GM12878 (cell line): Measurements from ENCODE around the gene TESK2. TPM values are rescaled to one million over a fixed set of nuclear protein-coding genes. Genes with fewer than 3 reads are reported as not detected.

Experiments
- ATAC-seq: fragments of 200-7000 bp; cut with Tn5 transposase; 3 replicates; pipeline ENCODE4 v1.9.1; 2020; ENCODE audit warnings: mild to moderate bottlenecking, moderate library complexity
- BruUV-seq: library from RNA; stranded (reverse); fragments of 400-500 nt; replicated peaks from 2 replicates; lab custom pipeline; 2021; lab: Mats Ljungman, UMichigan
- CTCF ChIA-PET: fragments of 300-600 bp; sonication (Branson Sonifier 250); formaldehyde crosslinking; extraction: SDS; loops from one replicate; lab custom pipeline; 2021; ENCODE audit warnings: inconsistent platforms; lab: Yijun Ruan, JAX
- POLR2A ChIA-PET: fragments of 350-600 bp; formaldehyde crosslinking; extraction: SDS; loops from one replicate; lab custom pipeline; 2021; ENCODE audit warnings: inconsistent platforms; lab: Charles Lee
- RAD21 ChIA-PET: fragments of 300-600 bp; sonication (Branson Sonifier 250); formaldehyde crosslinking; loops from one replicate; lab custom pipeline; 2023; ENCODE audit warnings: antibody characterized with exemption; ENCODE audit not compliant: unreplicated experiment; lab: Charles Lee
- SMC1A ChIA-PET: fragments of 300-600 bp; sonication (Branson Sonifier 250); formaldehyde crosslinking; loops from one replicate; lab custom pipeline; 2023; ENCODE audit not compliant: unreplicated experiment, uncharacterized antibody; lab: Charles Lee
- DNase-seq: peaks from one replicate; pipeline ENCODE4 v3.0.0-alpha.2; 2011; ENCODE audit warnings: low read depth, low spot score
- FAIRE-seq: peaks from 3 replicates; lab custom pipeline; 2011; peaks lifted over from hg19 to GRCh38; lab: Jason Lieb, UNC
- H2AFZ ChIP-seq: 2 replicates; pipeline ENCODE4 v1.6.0; 2011; ENCODE audit warnings: low read depth, low read length, control low read depth; ENCODE audit not compliant: control insufficient read depth
- H3K27ac ChIP-seq: 2 replicates; pipeline ENCODE4 v1.5.1; 2011; ENCODE audit warnings: control low read depth; ENCODE audit not compliant: control insufficient read depth, insufficient read depth
- H3K27me3 ChIP-seq, 2 experiments: replicated peaks in 1 of 2; 2 replicates each; pipeline versions ENCODE4 v1.6.0 to v1.6.1; 2011; ENCODE audit warnings: low read length in 1 of 2; ENCODE audit not compliant: control insufficient read depth in 2 of 2, insufficient read depth in 2 of 2
- H3K36me3 ChIP-seq, 2 experiments: 2 replicates each; pipeline ENCODE4 v1.5.1; 2011; ENCODE audit warnings: low read length in 1 of 2; ENCODE audit not compliant: control insufficient read depth in 2 of 2, insufficient read depth in 2 of 2
- H3K4me1 ChIP-seq: 2 replicates; pipeline ENCODE4 v1.6.1; 2011; ENCODE audit warnings: mild to moderate bottlenecking, low read length, moderate library complexity, mixed read lengths; ENCODE audit not compliant: control insufficient read depth, insufficient read depth
- H3K4me2 ChIP-seq: 2 replicates; pipeline ENCODE4 v1.6.0; 2011; ENCODE audit warnings: control low read depth; ENCODE audit not compliant: control insufficient read depth, insufficient read depth
- H3K4me3 ChIP-seq: fragments of 200-600 bp; sonication (generic); 2 replicates; pipeline ENCODE4 v1.5.1; 2016
- H3K79me2 ChIP-seq: 2 replicates; pipeline ENCODE4 v1.6.0; 2011; ENCODE audit warnings: low read length; ENCODE audit not compliant: control insufficient read depth, insufficient read depth
- H3K9ac ChIP-seq: 2 replicates; pipeline ENCODE4 v1.8.0; 2011; ENCODE audit warnings: low read length, control low read depth, mixed read lengths; ENCODE audit not compliant: control insufficient read depth, insufficient read depth
- H3K9me3 ChIP-seq: replicated peaks from 3 replicates; pipeline ENCODE4 v1.5.1; 2011; ENCODE audit warnings: mild to moderate bottlenecking, low read length; ENCODE audit not compliant: control insufficient read depth, insufficient read depth
- H4K20me1 ChIP-seq: 2 replicates; pipeline ENCODE4 v1.6.0; 2011; ENCODE audit not compliant: control insufficient read depth, insufficient read depth
- BCL11A ChIP-seq: IDR thresholded peaks from 2 replicates; pipeline ENCODE4 v1.6.1; 2011; ENCODE audit warnings: low read depth, low read length
- BMI1 ChIP-seq: fragments of 450-650 bp; IDR thresholded peaks from 2 replicates; pipeline ENCODE4 v1.6.1; 2016; ENCODE audit warnings: mild to moderate bottlenecking, moderate library complexity, borderline replicate concordance
- ETV6 ChIP-seq, 2 experiments: fragments of 450-650 bp in 1 of 2; IDR thresholded peaks in 1 of 2; conservative IDR thresholded peaks in 1 of 2; 2 replicates each; pipeline ENCODE4 v1.6.1; 2014; ENCODE audit warnings: antibody characterized with exemption in 1 of 2, borderline replicate concordance in 1 of 2, low read depth in 1 of 2, mild to moderate bottlenecking in 1 of 2, moderate library complexity in 1 of 2
- EZH2 ChIP-seq: IDR thresholded peaks from 2 replicates; pipeline ENCODE4 v1.6.1; 2012; ENCODE audit warnings: low read depth, mild to moderate bottlenecking, control low read depth, inconsistent platforms, low read length, borderline replicate concordance; ENCODE audit not compliant: control insufficient read depth
- FOXM1 ChIP-seq: IDR thresholded peaks from 2 replicates; pipeline ENCODE4 v1.6.1; 2012; ENCODE audit warnings: low read depth, mild to moderate bottlenecking, inconsistent platforms, low read length, moderate library complexity
- HDAC2 ChIP-seq: fragments of 200-600 bp; sonication (generic); IDR thresholded peaks from 2 replicates; pipeline ENCODE4 v1.6.1; 2017
- LARP7 ChIP-seq: fragments of 450-650 bp; IDR thresholded peaks from 2 replicates; pipeline ENCODE4 v1.6.1; 2017; ENCODE audit warnings: mild to moderate bottlenecking
- POU2F2 ChIP-seq: IDR thresholded peaks from 3 replicates; pipeline ENCODE4 v1.6.1; 2011; ENCODE audit warnings: low read depth, mild to moderate bottlenecking, low read length, borderline replicate concordance
- WGBS: methylation state at CpG from one replicate; pipeline ENCODE4 v1.1.6; 2016; ENCODE audit warnings: low lambda C conversion rate; ENCODE audit not compliant: insufficient replicate concordance, insufficient coverage; ENCODE audit errors: missing lambda C conversion rate; 5-methylcytosine and 5-hydroxymethylcytosine counted together
- in situ Hi-C: fragments of 300-500 bp; cut with MboI; formaldehyde crosslinking; loops from 9 replicates; pipeline ENCODE4 v1.14.3; 2018; ENCODE audit warnings: mixed read lengths
- intact Hi-C: fragments of 100-400 bp; cut with micrococcal nuclease; formaldehyde crosslinking; loops from one replicate; pipeline ENCODE4 v1.14.2; 2022; ENCODE audit not compliant: unreplicated experiment
- polyA plus RNA-seq, 11 experiments: library from polyadenylated mRNA; depleted of rRNA in 4 of 11; unstranded in 6 of 11; stranded (reverse) in 5 of 11; fragments of >200 nt; fragmentation: Nextera tagmentation in 4 of 11; fragmentation: Illumina TruSeq in 1 of 11; extraction: Ambion mirVana in 4 of 11; extraction: Trizol in 1 of 11; gene quantifications; 1 replicate in 1 of 11; 2 replicates in 10 of 11; pipeline versions ENCODE4 v1.2.1 to v1.2.3, GENCODE V29; 2011 to 2016; ENCODE audit warnings: inconsistent platforms in 2 of 11, missing spikeins in 2 of 11, low read depth in 1 of 11
- total RNA-seq, 4 experiments: library from RNA; depleted of rRNA in 3 of 4; stranded (reverse); fragments of >200 nt in 3 of 4; fragmentation: Illumina TruSeq in 1 of 4; extraction: Trizol in 1 of 4; gene quantifications; 2 replicates each; pipeline versions ENCODE4 v1.2.1 to v1.2.3, GENCODE V29; 2013 to 2021
- TF ChIP-seq, protein P1 (sequence below): fragments of 450-650 bp; IDR thresholded peaks from 2 replicates; pipeline ENCODE4 v1.6.1; 2017; ENCODE audit warnings: mild to moderate bottlenecking, moderate library complexity

Gene TESK2
- total and polyA plus RNA-seq, 10 of the 15 experiments (the other 5 are each of a cell fraction or from before 2014, with no cell fraction given) = 2.2 to 10.0 (median 5.7) TPM

- no peaks in the 10 kb centered on the region for H3K9me3 ChIP-seq
- POLR2A ChIA-PET = interaction anchor here (0.7 to 0.8 kb wide), 2 partner anchors 96 to 989 kb away, joined by 3 to 4 read pairs; no protein-coding TSS in a partner anchor
- H3K36me3 ChIP-seq = no peaks in the 10 kb centered on the region
- H2AFZ ChIP-seq = no peak overlapping the region
- no peak for ATAC-seq
- intact Hi-C loops = no loop called here
- TF ChIP-seq HDAC2 (no peak), LARP7 (no peak), FOXM1 (no peak), ETV6 (conservative IDR thresholded peaks at IDR 0.05 in 1 of 2, IDR thresholded peaks at IDR 0.05 in 1 of 2; ENCODE audit: borderline replicate concordance in 1 of 2, low read depth in 1 of 2) (no peak), POU2F2 (no peak), BCL11A (no peak), EZH2 (no peak), BMI1 (no peak)
- TF ChIP-seq, protein P1, sequence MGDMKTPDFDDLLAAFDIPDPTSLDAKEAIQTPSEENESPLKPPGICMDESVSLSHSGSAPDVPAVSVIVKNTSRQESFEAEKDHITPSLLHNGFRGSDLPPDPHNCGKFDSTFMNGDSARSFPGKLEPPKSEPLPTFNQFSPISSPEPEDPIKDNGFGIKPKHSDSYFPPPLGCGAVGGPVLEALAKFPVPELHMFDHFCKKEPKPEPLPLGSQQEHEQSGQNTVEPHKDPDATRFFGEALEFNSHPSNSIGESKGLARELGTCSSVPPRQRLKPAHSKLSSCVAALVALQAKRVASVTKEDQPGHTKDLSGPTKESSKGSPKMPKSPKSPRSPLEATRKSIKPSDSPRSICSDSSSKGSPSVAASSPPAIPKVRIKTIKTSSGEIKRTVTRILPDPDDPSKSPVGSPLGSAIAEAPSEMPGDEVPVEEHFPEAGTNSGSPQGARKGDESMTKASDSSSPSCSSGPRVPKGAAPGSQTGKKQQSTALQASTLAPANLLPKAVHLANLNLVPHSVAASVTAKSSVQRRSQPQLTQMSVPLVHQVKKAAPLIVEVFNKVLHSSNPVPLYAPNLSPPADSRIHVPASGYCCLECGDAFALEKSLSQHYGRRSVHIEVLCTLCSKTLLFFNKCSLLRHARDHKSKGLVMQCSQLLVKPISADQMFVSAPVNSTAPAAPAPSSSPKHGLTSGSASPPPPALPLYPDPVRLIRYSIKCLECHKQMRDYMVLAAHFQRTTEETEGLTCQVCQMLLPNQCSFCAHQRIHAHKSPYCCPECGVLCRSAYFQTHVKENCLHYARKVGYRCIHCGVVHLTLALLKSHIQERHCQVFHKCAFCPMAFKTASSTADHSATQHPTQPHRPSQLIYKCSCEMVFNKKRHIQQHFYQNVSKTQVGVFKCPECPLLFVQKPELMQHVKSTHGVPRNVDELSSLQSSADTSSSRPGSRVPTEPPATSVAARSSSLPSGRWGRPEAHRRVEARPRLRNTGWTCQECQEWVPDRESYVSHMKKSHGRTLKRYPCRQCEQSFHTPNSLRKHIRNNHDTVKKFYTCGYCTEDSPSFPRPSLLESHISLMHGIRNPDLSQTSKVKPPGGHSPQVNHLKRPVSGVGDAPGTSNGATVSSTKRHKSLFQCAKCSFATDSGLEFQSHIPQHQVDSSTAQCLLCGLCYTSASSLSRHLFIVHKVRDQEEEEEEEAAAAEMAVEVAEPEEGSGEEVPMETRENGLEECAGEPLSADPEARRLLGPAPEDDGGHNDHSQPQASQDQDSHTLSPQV = no peak
- no TSS peak for BruUV-seq
- no peak overlapping the region for H3K4me2 ChIP-seq
- no peaks in the 10 kb centered on the region for H3K4me1 ChIP-seq
- H3K4me3 ChIP-seq = no peak overlapping the region
- CTCF ChIA-PET = interaction anchor here (0.6 to 1.3 kb wide), 5 partner anchors 16 to 134 kb away, joined by 3 to 4 read pairs (median 3); no protein-coding TSS in a partner anchor
- no peak for FAIRE-seq
- SMC1A ChIA-PET = no interaction called here
- in situ Hi-C loops = no loop called here
- no peak overlapping the region for H3K9ac ChIP-seq
- H3K79me2 ChIP-seq = no peaks in the 10 kb centered on the region
- no peak overlapping the region for H3K27ac ChIP-seq
- H4K20me1 ChIP-seq = no peaks in the 10 kb centered on the region
- H3K27me3 ChIP-seq = no peaks in the 10 kb centered on the region
- RAD21 ChIA-PET = no interaction called here
- WGBS = 81% methylated on average over 5 of the region's 5 CpGs
- DNase-seq = no peak
These were observed 46.3 kb downstream of the TESK2 start for GRCh38 chr1:45444609-45445131.
